Measurements from ENCODE around the gene COL19A1.
"Not testable (repeated sequence)": the region's sequence is repeated elsewhere in the genome, so short reads cannot be mapped to it uniquely, and the experiment has no call there.

Gene COL19A1

DNA sequence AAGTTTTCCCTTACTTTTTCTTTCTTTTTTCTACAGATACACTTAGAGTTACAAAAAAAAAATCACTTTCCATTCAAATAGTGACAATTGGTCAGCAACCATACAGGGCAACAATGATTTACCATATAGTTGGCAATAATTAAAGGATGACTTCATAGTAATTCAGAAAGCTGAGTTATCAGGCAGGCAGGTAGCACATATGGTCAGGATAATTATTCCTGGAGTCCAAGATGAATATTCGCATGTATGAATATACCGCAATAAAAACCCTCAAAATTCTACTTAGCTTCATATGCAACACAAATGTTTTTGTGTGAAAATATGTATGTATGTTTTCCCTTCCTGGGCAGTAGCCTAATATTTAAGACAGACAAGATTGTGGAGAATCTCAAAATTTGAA is 34.5 kb downstream of the COL19A1 start:
- no peak for DNase-seq (ENCODE audit: low read depth in 2 of 2)

DNA sequence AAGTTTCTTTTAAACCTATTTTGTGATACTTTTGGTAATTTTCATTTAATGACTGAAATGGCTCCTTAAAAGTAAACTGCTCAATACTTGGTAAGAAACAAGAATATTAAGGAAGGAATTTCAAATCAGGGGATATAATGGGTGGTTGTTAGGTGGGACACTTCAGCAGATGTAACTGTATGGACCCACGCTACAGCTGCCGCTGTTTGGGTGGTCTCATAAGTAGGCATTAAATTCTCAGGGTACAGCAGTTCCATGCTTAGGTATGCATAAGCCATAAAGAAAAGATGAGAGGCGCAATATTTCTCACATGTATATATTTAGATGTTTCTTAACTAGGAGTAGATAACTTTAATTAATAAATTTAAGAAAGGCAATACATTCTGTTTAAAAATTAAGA is 35.0 kb downstream of the COL19A1 start:
- no peak for DNase-seq (ENCODE audit: low read depth in 2 of 2)

DNA sequence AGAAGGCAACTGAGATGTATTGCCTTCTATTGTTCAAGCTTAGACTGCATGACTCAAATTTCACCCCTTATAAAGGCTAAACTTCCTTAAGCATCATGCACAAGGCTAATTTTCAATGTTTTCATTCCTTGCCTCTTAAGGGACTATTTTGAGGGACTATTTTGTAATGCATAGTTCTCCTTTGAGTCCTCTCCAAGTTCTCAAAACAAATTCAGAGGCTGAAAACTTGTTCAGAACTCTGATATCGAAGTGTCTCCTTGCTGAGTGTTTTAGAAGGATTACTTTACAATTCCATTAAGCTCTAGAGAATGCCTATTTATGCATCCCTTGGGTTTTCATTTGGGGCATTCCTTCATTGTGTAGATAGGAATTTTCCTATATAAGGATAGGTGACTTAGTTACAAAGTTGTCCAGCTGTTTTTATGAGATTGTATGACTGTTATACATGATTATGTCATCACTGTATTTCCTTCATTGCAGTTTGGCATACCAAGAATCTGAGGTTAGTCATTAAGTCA is 41.7 kb downstream of the COL19A1 start:
- DNase-seq (ENCODE audit: low read depth in 2 of 2), result no peak

DNA sequence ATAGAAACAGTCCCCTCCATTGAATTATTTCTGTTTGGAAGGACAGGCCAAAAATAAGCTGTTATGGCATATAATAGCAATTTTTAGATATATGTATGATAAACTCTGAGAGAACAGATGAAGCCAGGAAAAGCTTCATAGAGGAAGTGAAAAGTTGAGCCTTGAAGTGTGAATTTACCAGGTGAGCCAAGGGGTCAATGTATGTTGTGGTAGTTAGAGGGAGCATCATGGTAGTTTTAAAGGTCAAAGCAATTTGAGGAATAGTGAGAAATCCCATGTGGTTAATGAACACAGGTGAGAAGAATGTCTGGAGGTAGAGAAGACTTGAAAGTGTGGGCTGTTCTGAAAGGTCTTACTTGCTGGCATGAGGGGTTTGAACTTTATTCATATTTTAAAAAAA is 47.0 kb downstream of the COL19A1 start:
- no peak for DNase-seq (ENCODE audit: low read depth in 2 of 2)

DNA sequence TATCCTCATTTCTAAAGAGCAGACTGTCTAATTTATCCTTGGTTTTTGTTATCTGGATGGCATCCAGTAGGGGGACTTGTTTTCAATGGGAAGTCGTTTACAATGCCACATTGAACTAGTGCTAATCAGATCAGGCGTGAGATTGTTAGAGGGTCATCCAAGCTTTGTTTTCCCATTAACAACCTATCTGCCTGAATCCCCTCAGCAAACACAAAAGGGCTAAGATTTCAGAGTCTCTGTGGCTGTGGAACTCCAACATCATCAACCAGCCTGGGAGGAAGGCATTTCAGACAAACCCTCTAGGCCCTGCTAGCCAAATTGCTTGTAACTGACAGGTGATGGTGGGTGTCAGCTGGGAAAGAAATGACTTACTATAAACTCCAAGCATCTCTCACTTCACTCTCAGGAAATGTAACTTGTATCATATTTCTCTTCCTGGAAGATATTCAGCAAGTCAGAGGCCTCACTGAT is 47.7 kb downstream of the COL19A1 start:
- no peak for DNase-seq (ENCODE audit: low read depth in 2 of 2)

DNA sequence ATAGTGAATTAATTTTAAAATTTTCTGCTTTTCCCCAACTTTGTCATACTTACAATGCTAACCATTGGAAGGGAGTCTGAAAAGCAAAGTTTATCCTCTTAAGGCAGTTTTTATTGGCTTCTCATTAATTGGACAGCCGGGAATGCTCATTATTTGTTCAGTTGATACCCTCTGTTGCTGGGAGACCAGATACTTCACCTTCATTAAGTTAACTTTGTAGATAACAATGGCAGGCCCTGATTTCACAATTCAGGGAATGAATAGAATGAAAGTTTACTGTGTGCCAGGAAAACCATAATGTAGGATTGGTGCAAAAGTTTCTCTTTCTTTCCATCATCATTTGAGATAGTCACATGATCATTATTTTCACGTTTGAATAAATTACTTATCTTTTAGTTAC is 49.0 kb downstream of the COL19A1 start:
- no peak for DNase-seq (ENCODE audit: low read depth in 2 of 2)

DNA sequence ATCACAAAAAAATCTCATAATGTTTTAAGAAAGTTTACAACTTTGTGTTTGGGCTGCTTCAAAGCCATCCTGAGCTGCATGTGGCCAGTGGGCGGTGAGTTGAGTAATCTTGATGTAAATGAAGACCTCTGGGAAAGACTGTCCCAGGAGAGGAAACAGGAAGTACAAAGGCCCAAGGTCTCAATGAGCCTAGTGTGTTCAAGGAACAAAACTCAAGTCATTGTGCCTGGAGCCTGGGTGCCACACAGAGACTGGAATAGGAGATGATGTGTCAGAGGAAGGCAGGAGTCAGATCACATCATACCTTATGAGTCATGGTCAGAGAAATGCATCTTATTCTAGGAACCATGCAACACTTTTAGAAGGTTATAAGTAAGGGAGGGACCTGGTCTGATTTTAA is 51.5 kb downstream of the COL19A1 start:
- peak; percentile 8 to 12 for DNase-seq (ENCODE audit: low read depth in 2 of 2)

DNA sequence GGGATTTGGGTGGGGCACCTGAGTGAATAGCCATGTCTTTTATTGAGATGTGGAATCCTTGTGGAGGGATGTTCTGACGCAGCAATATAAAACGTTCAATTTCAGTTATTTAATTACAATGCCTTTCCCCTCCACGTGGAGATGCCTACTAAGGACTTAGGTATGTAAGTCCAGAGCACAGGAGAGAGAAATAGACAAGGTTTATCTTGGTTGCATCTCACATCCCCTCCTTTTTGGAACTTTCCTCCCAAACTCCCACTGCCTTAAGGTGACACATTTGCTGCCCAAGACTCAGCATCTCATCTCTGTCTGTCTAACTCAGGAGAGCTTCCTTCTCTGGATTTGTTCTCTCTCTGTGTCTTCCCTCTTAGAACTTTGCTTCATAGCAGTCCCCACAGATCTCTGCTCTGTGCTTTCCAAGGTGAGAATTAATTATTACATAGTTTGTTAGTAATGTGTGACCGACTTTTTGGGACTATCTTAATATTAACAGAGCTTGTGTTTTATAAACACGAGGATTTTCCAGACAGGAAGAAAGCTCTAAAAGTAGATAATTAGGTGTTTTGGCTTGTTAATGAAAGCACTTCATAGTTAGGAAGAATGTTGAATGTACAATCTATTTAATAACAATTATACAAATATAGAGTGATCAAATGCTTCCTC is 52.6 kb downstream of the COL19A1 start:
- DNase-seq (ENCODE audit: low read depth in 2 of 2), result no peak

DNA sequence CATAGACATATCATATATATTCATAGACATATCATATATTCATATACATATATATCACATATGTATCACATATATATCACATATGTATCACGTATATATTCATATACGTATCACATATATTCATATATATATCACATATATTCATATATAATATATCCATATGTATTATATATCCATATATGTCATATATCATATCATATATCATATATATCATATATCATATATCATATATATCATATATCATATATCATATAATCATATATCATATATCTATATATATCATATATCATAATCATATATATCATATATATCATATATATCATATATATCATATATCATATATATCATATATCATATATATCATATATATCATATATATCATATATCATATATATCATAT is 54.7 kb downstream of the COL19A1 start:
- not testable (repeated sequence) for DNase-seq (ENCODE audit: low read depth in 2 of 2)

DNA sequence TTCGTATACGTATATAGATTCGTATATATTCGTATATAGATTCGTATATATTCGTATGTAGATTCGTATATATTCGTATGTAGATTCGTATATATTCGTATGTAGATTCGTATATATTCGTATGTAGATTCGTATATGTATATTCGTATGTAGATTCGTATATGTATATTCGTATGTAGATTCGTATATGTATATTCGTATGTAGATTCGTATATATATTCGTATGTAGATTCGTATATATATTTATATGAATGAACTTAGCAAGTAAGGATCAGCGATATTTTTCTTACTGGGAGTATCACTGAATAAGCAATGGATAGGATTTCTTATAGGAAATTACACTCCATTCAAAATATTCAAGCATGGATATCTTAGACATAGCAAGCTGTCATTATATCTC is 55.3 kb downstream of the COL19A1 start:
- DNase-seq (ENCODE audit: low read depth in 2 of 2), result not testable (repeated sequence)

DNA sequence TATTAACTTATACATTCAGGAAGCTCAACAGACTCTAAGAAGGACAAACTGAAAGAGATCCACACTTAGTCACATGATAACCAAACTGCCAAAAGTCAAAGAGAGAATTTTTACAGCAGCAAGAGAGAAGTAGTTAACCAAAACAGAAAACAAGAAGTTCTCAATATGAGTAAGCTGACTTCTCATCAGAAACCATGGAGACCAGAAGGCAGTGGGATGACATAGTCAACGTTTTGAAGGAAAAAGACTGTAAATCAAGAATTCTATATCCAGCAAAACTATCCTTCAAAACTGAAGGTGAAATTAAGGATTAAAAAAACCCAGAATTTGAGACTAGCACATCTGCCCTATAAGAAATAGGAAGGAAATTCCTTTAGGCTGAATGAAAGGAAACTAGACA is 60.4 kb downstream of the COL19A1 start:
- DNase-seq (ENCODE audit: low read depth in 2 of 2), result no peak

DNA sequence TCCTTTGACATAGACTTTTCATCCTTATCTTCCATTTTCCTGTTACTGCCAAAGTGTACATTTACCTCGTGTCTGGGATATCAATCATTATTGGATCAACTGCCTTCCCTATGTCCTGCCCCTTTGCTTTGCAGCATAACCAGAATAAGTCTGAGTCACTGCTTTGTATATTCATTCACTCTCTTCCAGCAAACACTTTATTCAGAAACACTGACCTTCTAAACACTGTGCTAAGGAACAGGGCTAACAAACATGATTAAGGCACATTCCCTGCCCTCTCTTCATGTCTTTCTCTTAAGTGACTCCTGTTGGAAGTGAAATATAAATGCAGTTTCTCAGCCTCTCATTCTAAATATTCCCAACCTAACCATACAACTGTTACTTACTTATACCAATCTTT is 66.9 kb downstream of the COL19A1 start:
- DNase-seq (ENCODE audit: low read depth in 2 of 2), result no peak

DNA sequence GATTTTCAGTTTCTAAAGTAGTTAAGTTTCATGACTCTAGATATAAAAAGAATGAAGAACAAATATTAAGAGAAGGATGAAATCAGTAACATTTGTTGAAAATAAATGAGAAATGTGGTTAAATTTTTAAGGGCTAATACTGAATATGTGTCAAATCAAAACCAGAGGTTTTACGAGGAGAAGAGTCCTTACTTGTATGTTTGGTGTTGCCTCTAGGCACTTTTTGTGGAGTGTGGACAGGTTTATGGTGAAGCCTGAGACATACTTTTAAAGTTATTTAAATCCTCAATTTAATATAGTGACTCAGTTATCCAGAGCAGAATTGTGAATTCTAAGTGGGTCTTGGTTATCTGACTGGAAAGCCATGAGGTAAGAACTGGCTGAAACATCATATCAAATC is 68.7 kb downstream of the COL19A1 start:
- DNase-seq (ENCODE audit: low read depth in 2 of 2), result no peak

DNA sequence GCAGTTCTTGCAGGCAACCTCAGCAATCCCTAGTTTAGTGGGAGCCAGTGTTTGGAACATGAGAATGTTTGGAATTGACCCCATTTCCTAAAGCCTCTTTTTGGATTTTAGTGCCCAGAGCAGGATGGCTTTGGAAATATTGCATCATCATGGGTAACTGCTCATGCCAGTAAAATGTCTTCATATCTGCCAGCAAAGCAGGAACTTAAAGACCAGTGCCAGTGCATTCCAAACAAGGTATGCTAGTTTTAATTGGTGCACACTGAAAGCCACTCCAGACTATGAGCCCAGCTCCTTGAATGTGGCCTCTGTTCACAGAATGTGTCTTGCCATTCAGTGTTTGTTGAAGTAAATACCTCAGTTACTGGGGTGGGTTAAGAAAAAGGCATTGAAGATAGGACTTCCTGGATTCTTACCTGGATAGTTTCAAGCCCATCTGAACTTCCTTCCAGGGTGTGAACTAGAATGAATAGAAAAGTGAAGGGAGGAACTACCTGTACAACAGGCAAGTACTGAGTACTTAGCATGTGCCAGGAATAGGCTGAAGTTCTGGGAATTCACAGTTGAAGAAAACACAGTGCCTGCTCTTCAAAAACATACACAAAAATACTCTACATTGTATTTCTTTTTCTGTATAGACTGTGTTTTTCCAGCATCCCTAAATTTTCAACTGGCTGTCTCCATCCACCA is 70.5 kb downstream of the COL19A1 start:
- DNase-seq (ENCODE audit: low read depth in 2 of 2), result no peak

DNA sequence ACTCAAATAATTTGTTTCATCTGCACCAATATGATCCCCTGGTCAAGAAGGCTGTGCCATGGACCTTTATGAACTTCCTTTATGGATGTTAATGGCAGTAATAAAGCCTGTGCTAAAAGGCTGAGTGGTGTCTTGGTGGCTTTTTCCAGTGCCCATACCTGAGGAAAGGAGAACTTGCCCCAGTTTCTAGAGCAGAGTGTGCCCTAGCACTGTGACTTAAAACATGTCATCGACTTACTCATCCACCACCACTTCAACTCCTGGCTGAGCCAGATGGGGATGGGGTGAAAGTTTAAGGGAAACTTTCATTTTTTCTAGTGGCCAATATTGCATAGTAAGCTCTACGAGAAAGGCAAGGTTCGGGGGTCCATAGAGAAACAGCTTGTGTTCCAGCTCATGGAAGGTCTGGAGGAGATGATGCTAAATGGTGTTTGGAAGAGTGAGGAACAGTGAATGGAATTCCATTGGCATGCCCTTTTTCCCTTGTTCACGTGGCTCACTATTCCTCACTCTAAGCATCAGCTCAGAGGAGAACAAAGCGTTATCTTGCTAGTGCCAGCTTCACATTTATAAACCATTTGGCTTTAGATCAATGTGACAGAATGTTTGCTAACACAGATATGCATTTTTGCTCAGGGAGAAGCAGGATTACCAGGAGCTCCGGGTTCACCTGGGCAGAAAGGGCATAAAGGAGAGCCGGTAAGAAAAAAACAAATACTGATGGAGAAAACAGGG is 71.2 kb downstream of the COL19A1 start:
- DNase-seq (ENCODE audit: low read depth in 2 of 2), result no peak

DNA sequence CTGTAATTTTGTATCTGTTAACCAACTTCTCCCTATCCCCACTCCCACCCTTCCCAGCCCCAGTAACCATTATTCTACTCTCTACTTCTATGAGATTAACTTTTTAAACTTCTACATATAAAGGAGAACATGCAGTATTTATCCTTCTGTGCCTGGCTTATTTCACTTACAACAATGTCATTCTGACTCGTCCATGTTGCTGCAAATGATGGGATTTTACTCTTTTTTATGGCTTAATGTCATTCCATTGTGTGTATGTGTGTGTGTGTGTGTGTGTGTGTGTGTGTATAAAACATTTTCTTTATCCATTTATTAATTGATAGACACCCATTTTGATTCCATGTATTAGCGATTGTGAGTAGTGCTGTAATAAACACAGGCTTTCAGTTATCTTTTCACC is 76.1 kb downstream of the COL19A1 start:
- no peak for DNase-seq (ENCODE audit: low read depth in 2 of 2)

DNA sequence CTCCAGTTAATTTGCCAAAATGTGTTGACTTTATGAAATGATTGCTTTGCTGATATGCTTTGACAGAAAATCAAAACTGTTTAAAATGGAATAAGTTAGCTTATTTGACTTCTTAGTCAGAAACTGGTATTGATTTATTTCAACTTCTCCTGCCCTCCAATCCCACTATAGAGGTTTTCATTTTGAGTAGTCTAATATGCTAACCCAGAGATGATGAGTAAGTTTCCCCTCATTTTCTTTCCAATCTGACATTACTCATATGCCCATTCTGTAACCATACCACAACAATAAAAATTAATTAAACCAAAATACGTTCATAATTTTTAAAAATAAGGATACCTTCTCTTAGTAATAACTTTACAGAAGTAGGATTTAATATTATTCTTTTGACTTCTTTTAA is 78.8 kb downstream of the COL19A1 start:
- DNase-seq (ENCODE audit: low read depth in 2 of 2), result no peak

DNA sequence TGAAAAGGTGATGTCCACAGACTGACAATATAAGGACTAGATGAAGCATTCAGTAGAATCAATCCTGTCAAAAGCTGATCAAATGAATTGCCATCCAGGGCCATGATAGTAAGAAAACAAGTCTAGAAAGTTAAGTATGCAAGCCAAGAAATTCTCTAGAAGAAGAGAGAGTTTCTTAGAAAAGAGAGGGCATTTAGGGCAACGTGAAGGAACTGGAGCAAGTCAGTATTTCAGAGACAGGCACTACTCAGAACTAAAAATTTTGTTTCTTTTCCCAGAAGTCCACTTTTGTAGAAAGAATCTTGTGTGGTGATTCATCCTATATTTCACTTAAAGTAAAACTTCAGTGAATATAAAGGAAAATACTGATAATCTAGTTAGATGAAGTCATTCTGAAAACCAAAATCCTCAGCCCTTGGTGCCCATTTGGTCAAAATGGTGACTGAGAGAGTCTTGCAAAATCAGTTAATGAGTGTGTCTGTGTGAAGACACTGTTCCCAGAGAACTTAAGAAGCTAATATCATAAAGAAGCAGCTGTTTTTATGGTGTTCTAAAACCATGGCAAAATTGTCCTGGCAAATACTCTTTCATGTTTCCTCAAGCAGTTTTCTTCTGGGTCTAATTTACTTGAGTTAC is 82.2 kb downstream of the COL19A1 start:
- no peak for DNase-seq (ENCODE audit: low read depth in 2 of 2)

DNA sequence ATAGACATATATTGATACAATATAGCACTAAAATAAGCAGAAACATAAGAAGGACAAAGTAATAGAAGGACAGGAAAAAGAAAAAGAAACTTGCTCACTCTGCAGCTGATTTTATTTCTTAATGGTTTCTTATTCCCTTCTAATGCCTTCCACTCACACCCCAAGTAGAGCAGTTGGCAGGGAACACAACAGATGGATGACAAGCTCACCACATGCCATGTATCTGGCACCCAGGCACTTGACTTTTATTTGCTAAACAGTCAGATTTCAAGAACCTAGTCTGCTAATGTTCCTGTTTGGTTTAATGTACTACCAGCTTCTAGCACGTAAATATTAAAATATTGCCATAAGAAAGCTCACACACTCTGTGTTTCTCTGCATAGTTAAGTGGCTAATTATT is 87.1 kb downstream of the COL19A1 start:
- DNase-seq (ENCODE audit: low read depth in 2 of 2), result no peak

DNA sequence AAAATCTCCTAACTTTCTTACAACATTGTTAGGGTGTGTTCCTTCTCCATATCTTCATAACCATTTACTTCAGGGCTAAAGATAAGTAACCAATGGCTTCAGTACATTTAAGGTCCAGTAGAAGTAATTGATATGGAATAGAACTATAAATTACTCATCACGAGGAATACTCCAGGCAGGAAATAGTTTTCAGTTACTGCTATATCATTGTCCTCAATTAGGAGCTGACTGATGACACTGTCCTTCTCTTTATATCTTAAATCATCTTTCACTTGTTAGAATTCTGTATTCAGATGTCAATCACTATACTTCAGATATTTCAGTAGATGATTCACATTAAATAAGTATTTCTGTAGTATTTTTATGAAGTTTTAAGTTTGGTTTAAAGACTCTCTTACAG is 88.4 kb downstream of the COL19A1 start:
- DNase-seq (ENCODE audit: low read depth in 2 of 2), result no peak

DNA sequence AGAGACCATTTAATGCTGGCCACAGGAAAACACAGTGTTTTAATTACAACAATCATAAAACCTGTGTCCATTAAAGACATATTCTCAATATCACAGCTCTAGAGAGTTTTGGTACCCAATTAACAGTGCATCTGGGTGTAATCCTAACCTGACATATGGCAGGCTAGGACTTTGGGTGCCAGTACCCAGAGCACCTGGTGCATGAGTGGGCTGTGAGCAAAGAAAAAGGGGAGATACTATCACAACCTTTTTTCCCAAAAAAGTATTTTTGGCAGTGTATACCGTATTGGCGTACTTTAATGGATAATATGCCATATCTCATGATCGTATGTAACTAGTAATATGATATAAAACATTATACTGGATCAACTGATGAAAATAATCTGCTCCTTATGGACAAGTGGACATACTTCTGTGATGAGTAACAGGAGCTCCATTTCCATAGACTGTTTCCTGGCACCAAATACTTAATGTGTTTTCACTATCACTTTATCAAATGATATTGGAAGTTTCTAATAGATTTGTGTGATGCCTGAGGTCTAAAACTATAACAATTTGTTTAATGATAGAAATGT is 91.7 kb downstream of the COL19A1 start:
- no peak for DNase-seq (ENCODE audit: low read depth in 2 of 2)

DNA sequence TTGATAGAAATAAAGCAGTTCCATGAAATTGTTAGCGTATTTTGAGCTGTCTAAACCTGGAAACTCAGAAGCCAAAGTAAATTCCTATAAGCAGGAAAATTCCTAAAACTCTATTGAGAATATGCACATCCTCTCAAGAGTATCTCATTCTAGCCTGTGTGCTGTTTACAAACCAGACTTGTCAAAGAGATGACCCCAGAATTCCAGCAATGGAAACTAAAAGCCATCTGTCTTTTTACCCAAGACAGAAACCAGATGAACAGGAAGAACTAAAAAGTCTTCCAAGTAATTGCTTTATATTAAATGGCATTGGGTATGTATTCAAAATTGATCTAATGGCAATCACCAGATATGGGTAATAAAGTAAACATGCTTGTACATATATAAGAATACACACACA is 92.6 kb downstream of the COL19A1 start:
- no peak for DNase-seq (ENCODE audit: low read depth in 2 of 2)

All from stimulated activated CD4-positive, alpha-beta T cell treated with anti-CD3 and anti-CD28 coated beads, Interleukin-15, amount 100 ng/mL, for 48 hours (primary cell).